Measurements from ENCODE around the gene SH3D21.

SH3D21 gene

DNA sequence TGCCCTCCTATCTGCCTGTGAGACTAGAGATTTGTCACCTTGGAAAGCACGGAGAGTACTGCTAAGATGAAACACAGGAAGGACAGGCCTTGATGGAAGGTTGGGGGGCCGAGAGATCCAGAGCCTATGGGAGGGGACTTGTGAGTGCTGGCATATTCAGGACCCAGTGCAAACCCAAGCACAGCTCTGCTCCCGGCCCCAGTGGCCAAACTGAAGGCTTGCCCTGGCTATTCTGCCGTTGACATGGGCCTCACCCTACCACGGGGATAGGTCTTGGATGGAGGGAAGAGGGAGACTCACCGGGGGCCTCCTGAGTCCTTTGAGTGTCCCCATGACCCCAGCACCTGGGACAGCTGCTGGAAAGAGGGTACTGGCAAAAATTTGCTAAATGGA lies 21.9 kb downstream of the SH3D21 start:
- H3K4ac ChIP-seq (ENCODE audit: low read length): no peak overlapping the region
- no peak overlapping the region for H4K91ac ChIP-seq (ENCODE audit: low read depth, low read length, poor library complexity)
- no peaks in the 10 kb centered on the region for H3K79me1 ChIP-seq (ENCODE audit: low read depth, low read length)
- H3K27ac ChIP-seq (replicated peaks; ENCODE audit: low read length): no peak overlapping the region
- no peak overlapping the region for H4K8ac ChIP-seq (ENCODE audit: low read depth, low read length)
- peak overlapping the region; percentile 76 for H3K23ac ChIP-seq (ENCODE audit: low read depth, low read length, poor library complexity)
- no peak overlapping the region for H2BK12ac ChIP-seq (ENCODE audit: low read length)
- H3K9ac ChIP-seq (ENCODE audit: low read depth, low read length, poor library complexity): no peak overlapping the region
- H3K4me2 ChIP-seq (ENCODE audit: insufficient read depth, low read length, poor library complexity, severe bottlenecking): no peak overlapping the region
- H2BK120ac ChIP-seq (ENCODE audit: low read depth, low read length): no peak overlapping the region
- H2AFZ ChIP-seq (ENCODE audit: low read length): no peak overlapping the region
- no peaks in the 10 kb centered on the region for H3K9me3 ChIP-seq (replicated peaks in 1 of 2; ENCODE audit: control insufficient read depth in 2 of 2, insufficient read depth in 1 of 2, low read depth in 1 of 2, low read length in 2 of 2)
- H2BK5ac ChIP-seq (ENCODE audit: low read length): no peak overlapping the region
- H3K18ac ChIP-seq (ENCODE audit: low read length): no peak overlapping the region
- no peak for DNase-seq (ENCODE audit: low spot score)
- no CpG with 5 or more reads among the region's 6 CpGs for WGBS, 2 donors (ENCODE audit: extremely low coverage in 2 of 2, insufficient read length in 2 of 2, insufficient replicate concordance in 1 of 2)
- no peak overlapping the region for H3K14ac ChIP-seq (ENCODE audit: low read length)
- peak overlapping the region; percentile 18 for H2BK15ac ChIP-seq (ENCODE audit: low read length)
- peaks cover 7 to 11% of the 10 kb centered on the region in 2 donors for H3K4me1 ChIP-seq (ENCODE audit: control insufficient read depth in 2 of 2, insufficient read depth in 1 of 2, low read depth in 1 of 2, low read length in 2 of 2)
- peaks cover 0 to 5% of the 10 kb centered on the region in 2 donors for H3K36me3 ChIP-seq (replicated peaks in 1 of 2; ENCODE audit: control insufficient read depth in 2 of 2, insufficient read depth in 2 of 2, low read length in 2 of 2)
- no peak overlapping the region for H2AK5ac ChIP-seq (ENCODE audit: low read depth, low read length)
- H3K27me3 ChIP-seq (ENCODE audit: control insufficient read depth in 3 of 3, insufficient read depth in 3 of 3, low read depth in 1 of 3, low read length in 3 of 3): peaks cover 0 to 7% (median 0%) of the 10 kb centered on the region in 3 experiments
- H3K4me3 ChIP-seq (ENCODE audit: low read length in 2 of 2): no peak overlapping the region

GRCh38 chr1:36328713-36329112 lies 22.5 kb downstream of the SH3D21 start:
- no peaks in the 10 kb centered on the region for H3K79me1 ChIP-seq (ENCODE audit: low read depth, low read length)
- no peak overlapping the region for H2BK120ac ChIP-seq (ENCODE audit: low read depth, low read length)
- no peak overlapping the region for H3K14ac ChIP-seq (ENCODE audit: low read length)
- H2BK12ac ChIP-seq (ENCODE audit: low read length): no peak overlapping the region
- no peak overlapping the region for H3K23ac ChIP-seq (ENCODE audit: low read depth, low read length, poor library complexity)
- no peak overlapping the region for H2AK5ac ChIP-seq (ENCODE audit: low read depth, low read length)
- no CpG with 5 or more reads among the region's 6 CpGs for WGBS, 2 donors (ENCODE audit: extremely low coverage in 2 of 2, insufficient read length in 2 of 2, insufficient replicate concordance in 1 of 2)
- no peak overlapping the region for H4K8ac ChIP-seq (ENCODE audit: low read depth, low read length)
- H3K4me2 ChIP-seq (ENCODE audit: insufficient read depth, low read length, poor library complexity, severe bottlenecking): no peak overlapping the region
- H3K18ac ChIP-seq (ENCODE audit: low read length): no peak overlapping the region
- no peak overlapping the region for H3K4ac ChIP-seq (ENCODE audit: low read length)
- no peaks in the 10 kb centered on the region for H3K9me3 ChIP-seq (replicated peaks in 1 of 2; ENCODE audit: control insufficient read depth in 2 of 2, insufficient read depth in 1 of 2, low read depth in 1 of 2, low read length in 2 of 2)
- no peak overlapping the region for H4K91ac ChIP-seq (ENCODE audit: low read depth, low read length, poor library complexity)
- H3K4me1 ChIP-seq (ENCODE audit: control insufficient read depth in 2 of 2, insufficient read depth in 1 of 2, low read depth in 1 of 2, low read length in 2 of 2): peaks cover 7 to 11% of the 10 kb centered on the region in 2 donors
- H3K9ac ChIP-seq (ENCODE audit: low read depth, low read length, poor library complexity): no peak overlapping the region
- H3K4me3 ChIP-seq (ENCODE audit: low read length in 2 of 2): no peak overlapping the region
- peaks cover 0 to 5% (median 0%) of the 10 kb centered on the region in 3 experiments for H3K27me3 ChIP-seq (ENCODE audit: control insufficient read depth in 3 of 3, insufficient read depth in 3 of 3, low read depth in 1 of 3, low read length in 3 of 3)
- no peak overlapping the region for H2BK5ac ChIP-seq (ENCODE audit: low read length)
- no peak overlapping the region for H2AFZ ChIP-seq (ENCODE audit: low read length)
- H2BK15ac ChIP-seq (ENCODE audit: low read length): no peak overlapping the region
- no peak for DNase-seq (ENCODE audit: low spot score)
- no peak overlapping the region for H3K27ac ChIP-seq (replicated peaks; ENCODE audit: low read length)
- H3K36me3 ChIP-seq (replicated peaks in 1 of 2; ENCODE audit: control insufficient read depth in 2 of 2, insufficient read depth in 2 of 2, low read length in 2 of 2): peaks cover 0 to 5% of the 10 kb centered on the region in 2 donors

DNA sequence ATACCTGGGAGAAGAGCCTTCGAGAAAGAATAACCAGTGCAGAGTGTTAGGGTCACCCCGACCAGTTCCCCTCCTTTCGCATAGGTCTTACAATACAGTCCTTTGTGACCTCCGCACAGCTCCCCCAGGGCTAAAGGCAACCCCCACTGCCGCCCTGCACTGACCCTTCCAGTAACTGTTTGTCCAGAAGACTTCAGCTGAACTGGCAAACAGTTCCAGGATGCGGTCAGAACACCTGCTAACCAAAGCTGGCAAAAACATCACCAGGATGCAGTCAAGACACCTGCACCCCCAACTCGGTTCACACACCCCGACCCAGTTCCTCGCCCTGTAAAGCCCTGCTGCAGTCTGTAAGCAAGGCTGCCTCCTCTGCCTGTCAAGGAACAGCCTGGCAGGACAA lies 23.6 kb downstream of the SH3D21 start:
- Histone ChIP-seq H3K23ac (ENCODE audit: low read depth, low read length, poor library complexity) (no peak overlapping the region), H2AK5ac (ENCODE audit: low read depth, low read length) (peak overlapping the region; percentile 8)
- WGBS, 2 donors (ENCODE audit: extremely low coverage in 2 of 2, insufficient read length in 2 of 2, insufficient replicate concordance in 1 of 2): no CpG with 5 or more reads among the region's 9 CpGs

DNA sequence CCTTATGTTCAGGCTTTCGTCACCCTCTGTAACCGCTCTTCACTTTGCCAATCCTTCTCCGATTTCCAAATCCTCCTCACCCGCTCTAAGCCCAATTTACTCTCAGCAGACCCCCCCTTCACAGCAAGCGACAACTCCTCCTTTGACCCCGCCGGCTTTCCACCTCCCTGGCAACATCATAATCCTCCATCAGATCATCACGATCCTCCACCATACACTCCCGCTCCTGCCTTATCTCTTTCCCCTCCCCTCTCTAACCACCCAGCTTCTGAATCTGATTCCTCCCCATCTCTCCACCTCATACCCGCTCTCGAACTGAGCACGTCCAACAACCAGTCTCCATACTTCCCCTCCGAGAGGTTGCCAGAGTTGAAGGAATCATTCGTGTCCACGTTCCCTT lies 24.8 kb downstream of the SH3D21 start:
- H3K14ac ChIP-seq (ENCODE audit: low read length): no peak overlapping the region
- no peak overlapping the region for H3K4me3 ChIP-seq (ENCODE audit: low read length in 2 of 2)

More for the DNA sequence above, 23.6 kb downstream of the SH3D21 start:
- no peak overlapping the region for H3K4me2 ChIP-seq (ENCODE audit: insufficient read depth, low read length, poor library complexity, severe bottlenecking)
- H3K9ac ChIP-seq (ENCODE audit: low read depth, low read length, poor library complexity): no peak overlapping the region
- H3K4ac ChIP-seq (ENCODE audit: low read length): no peak overlapping the region
- H4K91ac ChIP-seq (ENCODE audit: low read depth, low read length, poor library complexity): no peak overlapping the region
- H2AFZ ChIP-seq (ENCODE audit: low read length): no peak overlapping the region
- peaks cover 0 to 5% of the 10 kb centered on the region in 2 donors for H3K36me3 ChIP-seq (replicated peaks in 1 of 2; ENCODE audit: control insufficient read depth in 2 of 2, insufficient read depth in 2 of 2, low read length in 2 of 2)
- DNase-seq (ENCODE audit: low spot score): no peak
- no peaks in the 10 kb centered on the region for H3K79me1 ChIP-seq (ENCODE audit: low read depth, low read length)
- no peak overlapping the region for H2BK5ac ChIP-seq (ENCODE audit: low read length)
- H3K18ac ChIP-seq (ENCODE audit: low read length): no peak overlapping the region
- peaks cover 0 to 2% of the 10 kb centered on the region in 2 donors for H3K4me1 ChIP-seq (ENCODE audit: control insufficient read depth in 2 of 2, insufficient read depth in 1 of 2, low read depth in 1 of 2, low read length in 2 of 2)
- no peaks in the 10 kb centered on the region for H3K9me3 ChIP-seq (replicated peaks in 1 of 2; ENCODE audit: control insufficient read depth in 2 of 2, insufficient read depth in 1 of 2, low read depth in 1 of 2, low read length in 2 of 2)
- no peak overlapping the region for H3K14ac ChIP-seq (ENCODE audit: low read length)
- H3K27me3 ChIP-seq (ENCODE audit: control insufficient read depth in 3 of 3, insufficient read depth in 3 of 3, low read depth in 1 of 3, low read length in 3 of 3): peaks cover 0 to 2% (median 0%) of the 10 kb centered on the region in 3 experiments
- H2BK12ac ChIP-seq (ENCODE audit: low read length): no peak overlapping the region
- H4K8ac ChIP-seq (ENCODE audit: low read depth, low read length): no peak overlapping the region
- H3K4me3 ChIP-seq (ENCODE audit: low read length in 2 of 2): no peak overlapping the region
- H3K27ac ChIP-seq (replicated peaks; ENCODE audit: low read length): no peak overlapping the region
- no peak overlapping the region for H2BK15ac ChIP-seq (ENCODE audit: low read length)
- no peak overlapping the region for H2BK120ac ChIP-seq (ENCODE audit: low read depth, low read length)

More for the DNA sequence above, 24.8 kb downstream of the SH3D21 start:
- DNase-seq (ENCODE audit: low spot score): no peak
- no peak overlapping the region for H2BK120ac ChIP-seq (ENCODE audit: low read depth, low read length)
- no peak overlapping the region for H2BK15ac ChIP-seq (ENCODE audit: low read length)
- peaks cover 0 to 5% of the 10 kb centered on the region in 2 donors for H3K36me3 ChIP-seq (replicated peaks in 1 of 2; ENCODE audit: control insufficient read depth in 2 of 2, insufficient read depth in 2 of 2, low read length in 2 of 2)
- no peak overlapping the region for H2AK5ac ChIP-seq (ENCODE audit: low read depth, low read length)
- no peak overlapping the region for H3K23ac ChIP-seq (ENCODE audit: low read depth, low read length, poor library complexity)
- no peak overlapping the region for H3K27ac ChIP-seq (replicated peaks; ENCODE audit: low read length)
- no peak overlapping the region for H2BK12ac ChIP-seq (ENCODE audit: low read length)
- no peak overlapping the region for H3K4me2 ChIP-seq (ENCODE audit: insufficient read depth, low read length, poor library complexity, severe bottlenecking)
- no peak overlapping the region for H2BK5ac ChIP-seq (ENCODE audit: low read length)
- H3K9me3 ChIP-seq (replicated peaks in 1 of 2; ENCODE audit: control insufficient read depth in 2 of 2, insufficient read depth in 1 of 2, low read depth in 1 of 2, low read length in 2 of 2): no peaks in the 10 kb centered on the region
- no peaks in the 10 kb centered on the region for H3K79me1 ChIP-seq (ENCODE audit: low read depth, low read length)
- H4K91ac ChIP-seq (ENCODE audit: low read depth, low read length, poor library complexity): no peak overlapping the region
- H2AFZ ChIP-seq (ENCODE audit: low read length): no peak overlapping the region
- H3K9ac ChIP-seq (ENCODE audit: low read depth, low read length, poor library complexity): no peak overlapping the region
- H4K8ac ChIP-seq (ENCODE audit: low read depth, low read length): no peak overlapping the region
- 100% methylated on average over 3 of the region's 15 CpGs; no CpG with 5 or more reads in 1 of the 2 donors for WGBS, 2 donors (ENCODE audit: extremely low coverage in 2 of 2, insufficient read length in 2 of 2, insufficient replicate concordance in 1 of 2)
- H3K4me1 ChIP-seq (ENCODE audit: control insufficient read depth in 2 of 2, insufficient read depth in 1 of 2, low read depth in 1 of 2, low read length in 2 of 2): peaks cover 0 to 2% of the 10 kb centered on the region in 2 donors
- H3K27me3 ChIP-seq (ENCODE audit: control insufficient read depth in 3 of 3, insufficient read depth in 3 of 3, low read depth in 1 of 3, low read length in 3 of 3): peaks cover 0 to under 1% (median 0%) of the 10 kb centered on the region in 3 experiments
- no peak overlapping the region for H3K4ac ChIP-seq (ENCODE audit: low read length)
- no peak overlapping the region for H3K18ac ChIP-seq (ENCODE audit: low read length)

Measured in neuronal stem cell (in vitro differentiated cells).